Left hindlimb (tissue), 1 donor: ENCODE measurements around the gene ABCA3.

Experiments used
- DNase-seq: peaks from one replicate; pipeline ENCODE4 v3.0.0-alpha.2; 2018

The ABCA3 gene

DNA sequence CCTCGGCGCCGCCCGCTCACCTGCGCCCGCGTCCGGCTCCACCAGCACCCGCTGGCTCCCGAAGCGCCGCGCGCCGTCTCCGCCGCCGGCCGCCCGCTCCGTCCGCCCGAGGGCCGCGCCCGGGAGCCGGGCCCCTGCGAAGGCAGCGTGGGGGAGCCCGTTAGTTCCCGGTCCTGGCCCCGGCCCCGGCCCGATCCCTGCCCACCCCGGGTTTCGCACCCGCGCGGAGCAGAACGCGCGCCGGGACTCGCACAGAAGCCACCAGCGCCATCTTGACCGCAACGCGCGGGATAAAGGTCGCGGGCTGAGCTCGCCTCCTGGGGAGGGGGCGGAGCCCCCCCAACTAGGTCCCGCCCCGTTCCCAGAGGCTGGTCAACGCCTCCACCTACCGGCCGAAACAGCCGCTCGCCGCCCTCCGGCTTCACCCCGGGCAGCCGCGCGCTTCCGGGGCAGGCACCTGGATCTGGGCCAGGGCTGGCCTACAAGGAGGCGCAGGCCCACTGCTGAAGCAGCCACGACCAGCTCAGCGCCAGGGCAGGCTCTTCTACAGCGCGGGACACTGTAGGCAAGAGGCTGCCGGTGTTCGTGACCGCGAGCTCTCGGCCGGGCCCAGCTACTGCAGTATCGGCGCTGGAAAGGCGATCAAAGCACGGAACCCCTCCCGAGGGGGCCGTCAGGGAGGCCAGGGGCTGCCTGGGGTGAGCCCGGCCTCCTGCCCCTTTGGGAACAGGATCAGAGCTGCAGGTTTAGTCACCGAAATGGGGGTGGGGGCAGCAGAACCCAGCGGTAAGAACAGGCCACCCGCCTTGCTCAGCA, 89.0 kb downstream of the ABCA3 start, which contains the start of gene ECI1:
Gene ECI1 (minus strand): TSS at position 292 of the 816 bp plus-strand sequence. CDS start 21 bp downstream, at position 271.
- peak; percentile 96 for DNase-seq

GRCh38 chr16:2250652-2251295, 89.8 kb downstream of the ABCA3 start:
- peak; percentile 29 for DNase-seq

DNA sequence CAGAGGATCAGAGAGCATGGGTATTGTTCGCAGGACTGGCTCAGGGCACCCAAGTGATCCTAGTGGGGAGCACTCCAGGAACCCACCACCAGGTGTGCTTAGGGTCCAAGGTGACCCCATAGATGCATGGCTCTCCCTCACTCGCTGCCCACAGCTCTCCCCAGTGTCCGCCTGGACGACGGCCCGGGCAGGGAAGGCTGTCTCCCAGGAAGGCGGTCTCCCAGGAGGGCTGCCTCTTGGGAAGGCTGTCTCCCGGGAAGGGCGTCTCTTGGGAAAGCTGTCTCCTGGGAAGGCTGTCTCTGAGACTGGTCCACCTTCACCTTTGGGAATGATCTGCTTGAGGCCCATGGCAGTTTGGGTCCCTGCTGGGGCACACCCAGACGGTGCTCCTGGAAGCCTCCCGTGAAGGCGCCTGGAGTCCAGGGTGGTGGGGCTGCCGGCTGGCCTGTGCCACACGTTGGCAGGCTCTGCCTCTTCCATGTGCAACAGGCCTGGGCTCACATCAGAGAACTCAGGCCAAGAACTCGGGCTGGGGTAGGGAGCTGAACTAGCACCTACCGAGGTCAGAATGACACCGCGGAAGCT, 94.1 kb downstream of the ABCA3 start:
- DNase-seq, result peak; percentile 31

GRCh38 chr16:2244926-2245795, 95.4 kb downstream of the ABCA3 start:
- DNase-seq, result no peak

DNA sequence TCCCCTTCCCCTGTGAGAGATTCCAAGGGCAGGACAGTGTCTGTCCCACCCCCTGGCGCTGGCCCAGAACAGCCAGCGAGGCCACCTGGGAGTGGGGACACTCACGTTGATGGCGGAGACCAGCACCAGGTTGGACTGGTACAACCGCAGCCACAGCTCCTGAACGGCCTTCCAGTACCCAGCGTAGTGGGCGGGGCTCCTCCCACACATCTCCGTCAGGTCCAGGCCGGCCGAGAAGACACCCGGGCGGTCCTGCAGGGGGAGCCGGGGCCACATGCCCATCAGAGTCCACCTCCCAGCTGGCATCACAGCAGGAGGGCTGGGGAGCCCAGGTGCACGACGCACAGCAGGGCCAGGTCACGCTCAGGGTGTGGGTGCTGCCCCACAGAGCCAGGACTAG, 96.2 kb downstream of the ABCA3 start:
- DNase-seq, result peak; percentile 36

DNA sequence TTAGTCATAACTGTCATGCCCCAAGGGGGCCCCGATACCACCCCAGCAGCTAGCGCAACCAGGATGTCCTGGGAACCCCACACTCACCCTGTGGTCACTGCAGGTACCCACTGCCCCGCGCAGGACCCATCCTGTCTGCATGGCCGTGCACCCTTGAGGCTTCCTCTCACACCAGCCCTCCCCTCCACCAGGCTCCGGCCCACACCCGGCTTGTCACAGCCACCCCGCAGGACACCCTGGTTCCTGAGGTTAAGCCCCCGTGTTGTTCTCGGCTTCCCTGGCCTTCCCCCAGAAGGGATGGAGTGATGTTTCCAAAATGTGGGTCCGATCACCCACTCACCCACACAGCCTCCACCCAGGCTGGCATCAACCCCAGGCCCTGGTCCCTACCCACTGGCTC, 96.7 kb downstream of the ABCA3 start:
- peak; percentile 29 for DNase-seq

GRCh38 chr16:2243031-2243528, 97.4 kb downstream of the ABCA3 start:
- no peak for DNase-seq

- DNase-seq, result no peak
These were observed 97.9 kb downstream of the ABCA3 start for GRCh38 chr16:2242598-2242997.

DNA sequence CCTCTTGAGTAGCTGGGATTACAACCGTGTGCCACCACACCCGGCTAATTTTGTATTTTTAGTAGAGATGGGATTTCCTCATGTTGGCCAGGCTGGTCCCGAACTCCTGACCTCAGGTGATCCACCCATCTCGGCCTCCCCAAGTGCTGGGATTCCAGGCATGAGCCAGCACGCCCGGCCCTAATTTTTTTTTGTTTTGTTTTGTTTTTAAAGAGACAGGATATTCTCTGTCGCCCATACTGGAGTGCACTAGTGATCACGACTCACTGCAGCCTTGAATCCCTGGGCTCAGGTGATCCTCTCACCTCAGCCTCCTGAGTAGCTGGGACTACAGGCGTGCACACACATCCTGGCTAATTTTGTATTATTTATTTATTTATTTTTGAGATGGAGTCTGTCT, 100.2 kb downstream of the ABCA3 start:
- DNase-seq, result peak; percentile 16

- DNase-seq, result no peak
These were observed 101.5 kb downstream of the ABCA3 start for GRCh38 chr16:2238838-2239675.

DNA sequence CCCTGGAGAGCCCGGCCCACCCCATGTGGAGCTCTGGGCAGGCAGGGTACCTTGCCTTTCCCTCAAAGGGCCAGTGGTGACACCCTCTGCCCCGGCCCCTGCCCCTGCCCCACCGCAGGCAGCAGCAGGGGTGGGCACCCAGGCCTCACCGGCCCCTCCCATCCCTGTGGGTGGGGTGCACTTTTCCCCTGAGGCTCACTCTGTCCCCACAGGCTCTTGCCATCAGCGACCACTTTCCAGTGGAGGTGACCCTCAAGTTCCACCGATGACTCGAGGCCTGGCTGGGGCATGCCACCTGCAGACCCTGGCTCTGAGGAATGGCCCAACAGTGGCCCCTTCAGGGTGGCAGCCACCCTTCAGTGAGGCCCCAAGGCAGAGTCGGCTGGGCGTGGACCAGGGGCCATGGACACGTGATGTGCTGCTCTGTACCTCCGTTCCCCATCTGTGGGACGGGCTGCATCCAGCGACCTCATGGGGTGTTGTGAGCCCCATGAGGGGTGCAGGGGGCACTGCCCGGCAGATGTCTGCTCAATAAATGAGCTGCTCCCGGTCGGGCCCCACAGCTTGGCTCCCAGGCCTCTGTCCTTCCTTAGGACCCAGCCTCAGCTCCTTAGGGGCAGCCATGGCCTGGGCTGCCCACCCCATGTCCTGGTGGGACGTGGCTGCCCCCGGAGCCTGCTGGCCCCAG, 102.2 kb downstream of the ABCA3 start:
- DNase-seq, result no peak

- no peak for DNase-seq
These were observed 102.9 kb downstream of the ABCA3 start for GRCh38 chr16:2237493-2238149.

DNA sequence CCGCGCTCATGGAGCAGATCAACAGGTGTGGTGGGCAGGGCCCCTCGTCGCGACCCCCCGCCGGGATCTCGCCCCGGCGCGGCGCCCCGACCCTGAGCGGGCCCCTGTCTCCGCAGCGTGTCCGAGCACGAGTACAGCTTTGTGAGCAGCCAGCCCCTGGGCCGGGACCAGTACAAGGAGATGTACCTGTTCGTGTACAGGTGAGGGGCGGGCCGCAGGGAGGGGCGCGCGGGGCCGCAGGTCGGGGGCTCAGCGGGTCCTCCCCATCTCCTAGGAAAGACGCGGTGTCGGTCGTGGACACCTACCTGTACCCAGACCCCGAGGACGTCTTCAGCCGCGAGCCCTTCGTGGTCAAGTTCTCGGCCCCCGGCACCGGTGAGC, 103.4 kb downstream of the ABCA3 start:
- DNase-seq, result no peak

DNA sequence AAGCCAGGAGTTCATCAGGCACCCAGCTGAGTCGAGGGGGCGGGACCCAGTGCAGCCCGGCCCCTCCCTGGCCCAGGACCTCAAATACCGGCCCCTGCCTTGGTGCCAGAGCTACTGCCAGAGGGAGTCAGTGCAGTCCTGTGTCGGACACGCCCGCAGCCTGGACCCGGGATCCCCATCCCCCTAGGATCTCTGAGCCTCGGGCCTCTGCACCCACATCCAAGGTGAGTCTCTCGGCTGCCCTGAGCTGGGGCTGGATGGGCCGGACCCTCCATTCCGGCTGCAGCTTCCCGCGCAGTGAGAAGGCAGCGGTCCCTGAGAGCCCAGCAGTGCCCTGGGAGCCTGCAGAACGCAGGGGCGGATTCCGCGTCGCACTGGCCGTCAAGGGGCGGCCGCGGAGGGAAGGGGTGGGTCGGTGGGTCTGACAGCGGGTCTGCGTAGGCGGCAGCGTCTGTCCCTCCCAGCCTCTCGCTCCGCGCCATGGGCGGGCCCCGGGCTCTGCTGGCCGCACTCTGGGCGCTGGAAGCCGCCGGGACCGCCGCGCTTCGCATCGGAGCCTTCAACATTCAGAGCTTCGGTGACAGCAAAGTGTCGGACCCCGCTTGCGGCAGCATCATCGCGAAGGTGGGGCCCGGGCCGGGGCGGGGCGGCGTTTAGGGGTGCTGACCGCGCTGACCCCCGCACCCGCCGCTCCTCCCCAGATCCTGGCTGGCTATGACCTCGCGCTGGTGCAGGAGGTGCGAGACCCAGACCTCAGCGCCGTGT, 104.0 kb downstream of the ABCA3 start, which contains the start of gene DNASE1L2:
Gene DNASE1L2 (plus strand): TSS at position 108 of the 765 bp plus-strand sequence. CDS start 373 bp downstream, at position 481.
- peak; percentile 63 for DNase-seq

DNA sequence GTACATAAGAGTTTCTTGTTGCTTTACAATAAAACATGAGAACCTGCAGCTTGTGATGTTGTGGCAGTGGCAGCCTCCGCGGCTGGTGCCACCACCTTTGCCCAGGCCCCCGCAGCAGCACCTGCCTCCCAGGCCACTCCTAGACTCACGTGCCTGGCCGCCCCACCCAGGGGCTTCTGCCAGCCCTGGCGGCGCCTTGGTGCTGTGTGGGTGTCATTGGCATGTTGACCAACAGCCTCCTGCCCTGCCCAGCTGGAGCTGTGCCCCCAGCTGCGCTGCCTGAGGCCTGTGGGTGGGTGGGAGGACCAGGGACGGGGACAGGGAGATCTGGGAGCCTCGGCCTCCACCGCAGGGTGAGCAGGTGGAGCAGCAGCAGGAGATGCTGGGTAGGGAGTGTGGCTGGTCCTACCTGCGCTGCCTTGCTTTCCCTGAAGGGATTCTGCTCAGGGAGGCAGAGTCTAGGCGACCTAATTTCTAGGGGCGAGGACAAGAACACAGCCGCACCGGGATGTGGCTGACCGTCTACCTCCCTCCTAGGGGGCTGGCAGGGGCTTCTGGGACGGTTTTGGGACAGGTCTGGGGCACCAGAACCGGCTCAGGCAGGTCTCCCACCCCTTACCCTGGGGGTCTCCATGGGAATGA, 104.7 kb downstream of the ABCA3 start:
- DNase-seq, result no peak

GRCh38 chr16:2235234-2235651, 105.3 kb downstream of the ABCA3 start:
- no peak for DNase-seq

GRCh38 chr16:2234813-2235170, 105.7 kb downstream of the ABCA3 start:
- DNase-seq, result no peak

DNA sequence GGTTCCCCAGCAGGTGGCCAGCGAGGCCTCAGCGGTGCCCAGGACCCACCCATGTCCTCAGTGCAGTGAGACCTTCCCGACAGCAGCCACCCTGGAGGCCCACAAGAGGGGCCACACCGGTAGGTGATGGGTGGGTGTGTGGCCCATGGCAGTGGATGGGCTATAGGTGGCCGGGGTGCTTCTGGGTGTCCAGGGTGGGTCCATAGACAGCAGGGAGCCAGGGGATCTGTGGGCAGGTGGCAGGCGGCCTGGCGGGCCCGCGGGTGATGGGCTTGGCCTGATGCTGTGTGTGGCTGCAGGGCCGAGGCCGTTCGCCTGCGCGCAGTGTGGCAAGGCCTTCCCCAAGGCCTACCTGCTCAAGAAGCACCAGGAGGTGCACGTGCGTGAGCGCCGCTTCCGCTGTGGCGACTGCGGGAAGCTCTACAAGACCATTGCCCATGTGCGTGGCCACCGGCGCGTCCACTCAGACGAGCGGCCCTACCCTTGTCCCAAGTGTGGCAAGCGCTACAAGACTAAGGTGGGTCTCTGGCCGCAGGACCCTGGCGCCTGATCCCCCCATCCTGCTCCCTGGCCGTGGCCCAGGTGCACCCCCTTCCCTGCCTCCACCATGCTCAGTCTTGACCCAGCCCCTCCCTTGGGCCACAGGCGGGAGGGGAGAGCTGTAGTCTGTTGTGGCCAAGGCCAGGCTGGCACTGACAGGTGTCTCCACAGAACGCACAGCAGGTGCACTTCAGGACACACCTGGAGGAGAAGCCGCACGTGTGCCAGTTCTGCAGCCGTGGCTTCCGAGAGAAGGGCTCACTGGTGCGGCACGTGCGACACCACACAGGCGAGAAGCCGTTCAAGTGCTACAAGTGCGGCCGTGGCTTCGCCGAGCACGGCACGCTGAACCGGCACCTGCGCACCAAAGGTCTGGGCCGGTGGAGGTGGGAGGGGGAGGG, 106.4 kb downstream of the ABCA3 start:
- DNase-seq, result no peak
